ENCODE results near the gene IQCN.

The IQCN gene

GRCh38 chr19:18274781-18275356 lies 617 bp upstream of the IQCN start (continued):
- TF ChIP-seq ZNF449 (tag by site-specific recombination; IDR thresholded peaks at IDR 0.05) (no peak), ZNF626 (tag by site-specific recombination; IDR thresholded peaks at IDR 0.05) (no peak), ZNF341 (tag by site-specific recombination; IDR thresholded peaks at IDR 0.05; ENCODE audit: low read depth) (no peak), WT1 (tag by site-specific recombination; IDR thresholded peaks at IDR 0.05) (peak; percentile 43; the same call in 1 of the 2 replicates), ZNF433 (tag by site-specific recombination; IDR thresholded peaks at IDR 0.05; ENCODE audit: low read depth) (no peak), ZNF701 (tag by site-specific recombination; IDR thresholded peaks at IDR 0.05) (no peak), ZNF366 (tag by site-specific recombination; conservative IDR thresholded peaks at IDR 0.05) (peak; percentile 49), PRDM4 (tag by site-specific recombination; IDR thresholded peaks at IDR 0.05) (no peak), ZNF610 (tag by site-specific recombination; IDR thresholded peaks at IDR 0.05; ENCODE audit: borderline replicate concordance) (no peak), ZNF169 (tag by site-specific recombination; IDR thresholded peaks at IDR 0.05) (no peak), ZNF560 (tag by site-specific recombination; IDR thresholded peaks at IDR 0.05; ENCODE audit: borderline replicate concordance) (no peak), ZBTB10 (tag by site-specific recombination; IDR thresholded peaks at IDR 0.05) (peak; percentile 79), ZSCAN16 (tag by site-specific recombination; IDR thresholded peaks at IDR 0.05) (no peak), ZNF629 (tag by site-specific recombination; IDR thresholded peaks at IDR 0.05) (0 out of 2 replicates have a peak, but pooled peaks have one; percentile 9), KLF10 (tag by site-specific recombination; IDR thresholded peaks at IDR 0.05) (no peak), ZNF776 (tag by site-specific recombination; IDR thresholded peaks at IDR 0.05; ENCODE audit: borderline replicate concordance) (no peak), ZNF214 (tag by site-specific recombination; IDR thresholded peaks at IDR 0.05; ENCODE audit: borderline replicate concordance) (no peak), ZNF692 (tag by site-specific recombination; IDR thresholded peaks at IDR 0.05) (peak; percentile 98), SCRT1 (tag by site-specific recombination; IDR thresholded peaks at IDR 0.05; ENCODE audit: borderline replicate concordance) (no peak), ZNF660 (tag by site-specific recombination; IDR thresholded peaks at IDR 0.05) (0 out of 2 replicates have a peak, but pooled peaks have one; percentile 17), ZNF837 (tag by site-specific recombination; IDR thresholded peaks at IDR 0.05) (no peak), ATF2 (tag by site-specific recombination; IDR thresholded peaks at IDR 0.05; ENCODE audit: low read depth) (no peak), SP2 (tag by site-specific recombination; IDR thresholded peaks at IDR 0.05) (no peak), ZNF501 (tag by site-specific recombination; IDR thresholded peaks at IDR 0.05) (0 out of 2 replicates have a peak, but pooled peaks have one; percentile 55), HIC1 (tag by site-specific recombination; IDR thresholded peaks at IDR 0.05) (peak; percentile 38; the same call in 1 of the 2 replicates), ZNF114 (tag by site-specific recombination; IDR thresholded peaks at IDR 0.05) (no peak), ZNF354C (tag by site-specific recombination; IDR thresholded peaks at IDR 0.05; ENCODE audit: borderline replicate concordance, low read depth) (no peak), ZBTB8A (tag by site-specific recombination; IDR thresholded peaks at IDR 0.05) (peak; percentile 21; the same call in 1 of the 2 replicates), ZFP69B (tag by site-specific recombination; IDR thresholded peaks at IDR 0.05) (peak; percentile 98)
